Measurements from ENCODE around the gene URI1. TPM values are rescaled to one million over a fixed set of nuclear protein-coding genes. Genes with fewer than 3 reads are reported as not detected.

URI1 gene
- total RNA-seq, 2 donors from 2014 or later: 43.1 to 51.1 TPM

DNA sequence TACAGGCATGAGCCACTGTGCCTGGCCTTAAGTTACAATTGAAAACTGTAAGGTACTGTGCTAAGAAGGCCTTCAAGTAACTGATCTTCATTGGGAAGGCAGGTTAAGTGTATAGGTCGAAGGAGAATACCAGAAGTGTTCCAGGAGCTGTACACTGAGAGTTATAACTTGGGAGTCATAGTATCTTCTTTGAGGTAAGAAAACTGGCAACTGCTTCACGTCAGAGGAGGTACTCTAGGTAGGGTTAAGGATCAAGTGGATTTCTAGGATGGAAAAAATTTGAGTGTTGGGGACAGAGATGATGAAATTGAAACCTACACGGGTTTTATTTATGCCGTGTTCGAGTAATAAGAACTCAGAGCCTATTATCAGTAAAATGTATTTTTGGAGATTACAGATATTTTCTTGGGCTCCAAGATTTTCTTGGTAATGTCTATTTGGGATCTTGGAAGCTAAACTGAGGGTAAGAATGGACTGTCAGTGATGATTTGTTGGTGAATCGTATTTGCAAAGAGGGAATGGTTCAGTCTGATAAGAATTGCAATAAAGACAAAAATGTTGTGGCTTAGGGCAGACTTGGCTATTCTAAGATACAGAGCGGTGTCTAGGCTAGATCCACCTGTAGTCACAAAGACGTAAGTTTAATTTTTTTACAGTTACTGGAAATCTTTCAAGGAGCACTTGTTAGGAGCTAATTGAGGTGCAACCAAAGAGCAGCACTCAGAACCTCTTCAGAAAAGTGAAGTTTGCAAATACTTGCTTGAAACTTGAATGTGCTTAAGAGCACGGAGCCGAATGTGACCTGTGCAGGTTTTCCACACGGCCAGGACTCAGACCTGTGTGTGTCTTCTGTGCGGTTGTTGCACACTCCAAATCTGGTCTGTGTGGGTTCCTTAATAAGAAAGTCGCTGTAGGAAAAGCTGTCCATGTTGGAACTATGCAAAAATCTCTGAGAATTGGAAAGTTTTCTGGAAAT is 102.5 kb downstream of the URI1 start:
- no peak for DNase-seq (ENCODE audit: low spot score)
- intact Hi-C loops (cut with DNase I): no loop called here

DNA sequence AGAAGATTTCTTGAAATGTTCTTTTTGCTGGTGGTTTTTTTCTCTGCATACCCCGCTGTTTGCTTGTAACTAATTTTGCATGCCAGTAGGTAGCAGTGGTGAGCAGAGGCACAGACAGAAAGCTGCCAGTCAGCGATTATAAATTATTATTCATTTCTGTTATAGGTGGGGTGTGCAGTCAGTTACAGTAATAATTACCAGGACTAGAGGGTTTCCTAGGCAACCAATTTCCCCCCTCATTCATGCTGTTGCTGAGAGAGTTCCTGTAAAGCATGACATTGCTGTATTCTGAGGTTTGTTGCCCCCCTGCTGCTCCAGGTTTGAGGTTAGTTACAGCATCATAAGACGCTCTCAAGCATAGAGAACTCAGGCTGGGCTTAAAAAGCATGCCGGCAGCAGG is 104.5 kb downstream of the URI1 start:
- intact Hi-C loops (cut with DNase I): no loop called here
- DNase-seq (ENCODE audit: low spot score): no peak

DNA sequence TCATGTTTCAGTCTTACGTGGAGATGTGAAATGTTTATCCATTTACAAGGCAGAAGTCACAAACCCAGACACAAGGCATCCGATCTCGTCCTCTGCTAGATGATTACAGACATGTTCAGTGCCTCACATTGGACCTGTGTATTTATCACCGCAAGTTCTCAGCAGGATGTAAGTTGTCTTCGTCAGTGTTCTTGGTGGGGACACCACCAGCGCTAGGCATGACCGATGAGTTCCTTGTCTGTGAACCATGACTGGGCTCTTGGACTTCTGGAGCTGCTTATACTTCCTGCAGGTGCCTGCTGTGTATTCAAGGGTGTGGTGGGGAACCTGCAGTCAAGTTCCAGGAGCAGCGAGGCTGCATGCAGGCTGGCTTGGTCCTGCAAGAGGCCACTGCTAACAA is 105.4 kb downstream of the URI1 start:
- no peak for DNase-seq (ENCODE audit: low spot score)
- intact Hi-C loops (cut with DNase I): no loop called here

- intact Hi-C loops (cut with DNase I): no loop called here
- DNase-seq (ENCODE audit: low spot score): no peak
These were observed 107.2 kb downstream of the URI1 start for GRCh38 chr19:30049226-30049625.

DNA sequence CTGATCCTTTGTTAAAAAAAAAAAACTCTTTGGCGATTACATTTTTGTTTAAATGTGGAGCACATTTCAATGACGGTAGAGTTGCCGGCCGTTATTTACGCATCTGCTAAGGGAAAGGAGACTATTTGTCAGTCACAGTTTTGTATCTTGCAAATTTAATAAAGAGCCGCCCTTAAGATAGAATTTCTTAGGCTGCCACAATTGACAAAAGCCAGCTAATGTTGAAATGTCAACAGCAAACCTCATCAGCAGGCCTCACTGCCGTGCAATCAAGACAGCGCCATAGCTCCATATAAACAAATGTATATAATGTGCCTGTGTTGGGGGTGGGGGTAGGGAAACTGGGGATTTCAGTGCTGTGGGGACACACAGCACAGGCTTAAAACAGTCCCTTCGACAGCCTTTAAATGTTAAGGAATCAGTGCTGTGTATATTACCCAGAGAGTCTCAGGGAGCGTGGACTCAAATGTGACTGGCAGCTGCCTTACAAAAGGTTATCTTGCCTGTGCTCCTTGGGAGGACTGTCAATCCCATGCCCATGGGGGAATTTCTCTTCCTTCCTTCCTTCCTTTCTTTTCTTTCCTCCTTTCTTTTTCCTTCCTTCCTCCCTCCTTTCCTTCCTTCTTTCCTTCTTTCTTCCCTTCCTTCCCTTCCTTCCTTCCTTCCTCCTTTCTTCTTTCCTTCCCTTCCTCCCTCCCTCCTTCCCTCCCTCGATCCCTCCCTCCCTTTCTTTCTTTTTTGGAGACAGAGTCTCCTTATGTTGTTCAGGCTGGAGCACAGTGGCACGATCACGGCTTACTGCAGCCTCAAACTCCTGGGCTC is 108.0 kb downstream of the URI1 start:
- intact Hi-C loops (cut with DNase I): loop anchor here in 1 of 2 donors (5.0 kb wide), 1 partner anchor 1587 kb away; no protein-coding TSS in a partner anchor
- no peak for DNase-seq (ENCODE audit: low spot score)

- no peak for DNase-seq (ENCODE audit: low spot score)
- intact Hi-C loops (cut with DNase I): loop anchor here in 1 of 2 donors (5.0 kb wide), 1 partner anchor 1585 kb away; no protein-coding TSS in a partner anchor
These were observed 110.4 kb downstream of the URI1 start for GRCh38 chr19:30052122-30053075.

DNA sequence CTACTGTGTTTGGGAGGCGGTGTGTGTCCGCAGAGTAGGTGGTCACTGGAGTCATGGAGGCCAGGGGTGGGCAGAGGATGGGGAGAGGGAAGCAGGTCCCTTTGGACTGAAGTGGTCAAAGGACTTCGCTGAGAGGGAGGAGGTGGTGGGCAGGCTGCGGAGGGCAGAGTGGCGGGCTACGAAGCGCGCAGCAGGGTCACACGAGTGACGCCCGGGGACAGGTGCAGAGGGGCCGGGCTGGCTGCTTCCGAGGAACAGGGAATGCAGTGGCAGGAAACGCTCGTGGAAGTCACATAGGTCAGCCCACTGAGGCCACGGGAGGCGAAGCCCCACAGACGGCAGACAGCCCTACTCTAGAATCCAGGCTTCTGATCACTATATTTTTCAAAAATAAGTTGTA is 111.5 kb downstream of the URI1 start:
- intact Hi-C loops (cut with DNase I): loop anchor here in 1 of 2 donors (5.0 kb wide), 1 partner anchor 1584 kb away; no protein-coding TSS in a partner anchor
- DNase-seq (ENCODE audit: low spot score): peak; percentile 78

- intact Hi-C loops (cut with DNase I): loop anchor here in 1 of 2 donors (5.0 kb wide), 1 partner anchor 1583 kb away; no protein-coding TSS in a partner anchor
- no peak for DNase-seq (ENCODE audit: low spot score)
These were observed 112.2 kb downstream of the URI1 start for GRCh38 chr19:30054210-30054609.

DNA sequence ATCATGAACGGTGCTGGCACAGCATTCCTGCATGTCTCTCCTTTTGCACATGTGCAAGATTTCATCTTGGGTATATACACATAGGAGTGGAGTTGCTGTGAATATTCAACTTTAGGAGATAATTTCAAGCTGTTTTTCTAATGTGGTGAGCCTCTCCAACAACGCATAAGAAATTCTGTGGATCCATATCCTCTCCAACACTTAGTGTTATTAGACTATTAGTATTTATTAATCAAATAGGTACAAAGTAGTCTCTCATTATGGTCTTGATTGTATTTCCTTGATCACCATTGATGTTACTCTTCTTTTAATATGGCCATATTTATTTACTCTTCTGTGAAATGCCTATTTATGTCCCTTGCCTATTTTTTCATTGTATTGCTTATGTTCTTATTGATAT is 114.5 kb downstream of the URI1 start:
- intact Hi-C loops (cut with DNase I): no loop called here
- no peak for DNase-seq (ENCODE audit: low spot score)

- intact Hi-C loops (cut with DNase I): no loop called here
- DNase-seq (ENCODE audit: low spot score): no peak
These were observed 117.9 kb downstream of the URI1 start for GRCh38 chr19:30059741-30060457.

GRCh38 chr19:30060531-30061222 is 118.6 kb downstream of the URI1 start:
- intact Hi-C loops (cut with DNase I): no loop called here

DNA sequence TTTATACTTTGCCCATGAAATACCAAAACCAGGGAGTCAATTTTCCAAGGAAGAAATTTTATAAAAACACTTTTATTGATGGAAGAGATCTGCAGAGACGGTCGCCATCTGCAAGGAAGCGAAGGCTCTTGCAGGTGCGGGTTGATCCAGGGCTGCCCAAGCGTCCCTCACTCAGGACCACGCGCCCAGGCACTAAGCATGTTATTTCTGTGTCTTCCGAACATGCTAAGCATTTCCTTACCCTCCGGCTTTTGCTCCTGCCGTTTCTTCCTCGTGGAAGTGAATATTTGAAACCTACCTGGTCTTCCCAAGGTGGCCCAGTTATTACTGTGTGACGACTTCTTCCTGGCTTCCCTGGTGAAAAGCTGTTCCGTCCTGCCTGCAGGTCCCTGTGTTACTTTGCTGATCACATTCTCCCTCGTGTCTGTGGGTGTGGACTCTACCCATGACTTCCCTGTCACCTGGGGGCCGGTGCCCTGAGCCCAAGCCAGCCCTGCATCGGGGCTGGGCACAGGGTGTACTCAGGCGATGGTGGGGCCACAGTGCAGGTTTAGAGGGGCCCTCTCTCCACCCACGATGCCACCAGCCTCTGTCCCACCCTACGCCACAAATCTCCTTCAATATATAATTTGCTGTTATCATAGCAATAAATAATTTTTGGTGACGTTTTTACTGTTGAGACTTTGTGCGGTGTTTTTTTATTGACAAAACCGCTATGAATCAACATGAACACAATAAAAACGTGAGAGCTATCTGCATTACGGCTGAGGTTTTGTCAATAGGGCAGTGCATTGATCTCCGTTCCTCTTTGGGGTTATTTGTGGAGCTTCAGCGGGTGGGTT is 119.4 kb downstream of the URI1 start:
- no peak for DNase-seq (ENCODE audit: low spot score)
- intact Hi-C loops (cut with DNase I): no loop called here

More at GRCh38 chr19:30060531-30061222, 118.6 kb downstream of the URI1 start:
- DNase-seq (ENCODE audit: low spot score): no peak

DNA sequence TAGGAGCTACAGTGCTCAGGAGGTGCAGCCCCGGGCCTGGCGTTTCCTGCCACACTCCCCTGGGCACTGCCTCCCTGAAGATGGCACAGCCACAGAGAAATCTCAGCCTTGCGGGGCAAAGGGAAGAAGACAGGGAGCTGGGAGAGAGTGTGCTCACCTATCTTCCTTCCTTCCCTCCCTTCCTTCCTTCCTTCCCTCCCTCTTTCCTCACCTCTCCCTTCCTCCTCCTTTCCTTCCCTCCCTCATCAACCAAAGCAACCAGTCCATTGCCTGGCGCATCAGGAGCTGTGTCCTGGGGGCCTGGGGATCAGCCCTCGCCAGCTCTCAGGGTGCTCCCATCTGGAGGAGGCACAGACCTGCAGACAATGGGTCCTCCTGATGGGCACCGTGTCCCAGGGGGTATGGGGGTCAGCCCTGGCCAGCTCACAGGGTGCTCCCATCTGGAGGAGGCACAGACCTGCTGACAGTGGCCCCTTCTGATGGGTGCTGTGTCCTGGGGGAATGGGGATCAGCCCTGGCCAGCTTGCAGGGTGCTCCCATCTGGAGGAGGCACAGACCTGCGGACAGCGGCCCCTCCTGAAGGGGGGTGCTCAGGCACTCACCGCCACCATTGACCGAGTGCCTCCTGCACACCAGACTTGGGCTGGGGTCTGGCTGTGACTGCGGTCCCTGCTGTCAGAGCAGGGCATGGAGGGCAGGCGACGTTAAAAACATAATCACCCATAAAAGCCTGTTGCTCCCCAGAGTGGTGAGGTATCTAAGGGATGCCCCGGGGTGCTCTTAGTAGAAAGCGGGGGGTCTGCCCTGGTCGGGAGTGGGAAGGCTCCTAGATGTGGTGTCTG is 120.2 kb downstream of the URI1 start:
- DNase-seq (ENCODE audit: low spot score): no peak
- intact Hi-C loops (cut with DNase I): no loop called here

GRCh38 chr19:30062907-30063649 is 121.0 kb downstream of the URI1 start:
- no peak for DNase-seq (ENCODE audit: low spot score)
- intact Hi-C loops (cut with DNase I): no loop called here

DNA sequence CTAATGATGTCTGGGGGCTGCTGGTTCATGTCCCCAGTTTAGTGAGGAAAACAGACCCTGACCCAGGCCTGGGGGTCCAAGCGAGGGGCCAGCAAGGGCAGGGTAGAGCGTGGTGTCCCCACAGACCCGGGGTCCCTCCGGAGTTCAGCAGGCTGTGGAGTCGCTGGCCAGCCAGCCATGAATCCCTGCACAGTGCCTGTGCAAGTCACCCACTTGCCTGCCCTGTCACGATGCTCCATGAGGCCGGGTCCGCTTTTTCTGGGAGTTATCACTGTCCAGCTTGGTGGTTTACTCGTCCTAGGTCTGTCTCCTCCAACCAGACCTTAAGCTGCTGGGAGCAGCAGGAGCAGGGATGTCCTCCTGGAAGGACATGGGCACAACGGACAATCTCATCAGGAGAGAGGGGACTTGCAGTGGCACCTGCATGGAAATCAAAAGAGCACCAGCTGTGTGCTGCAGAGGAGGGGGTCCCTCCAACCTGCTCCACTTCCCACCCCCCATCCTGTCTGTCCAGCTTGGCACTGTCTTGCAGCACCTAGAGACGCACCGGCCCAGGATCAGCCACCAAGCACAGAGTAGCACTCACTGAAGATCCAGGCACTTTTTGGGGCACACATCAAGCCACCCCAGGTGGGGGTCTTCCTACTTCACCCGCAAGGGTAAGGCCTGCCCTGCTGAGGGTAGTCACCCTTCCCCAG is 121.8 kb downstream of the URI1 start:
- intact Hi-C loops (cut with DNase I): no loop called here
- peak; percentile 67 for DNase-seq (ENCODE audit: low spot score)
